Thoracic aorta (tissue), 2 donors: ENCODE results near the gene RABEP2. TPM values are rescaled to one million over a fixed set of nuclear protein-coding genes. Genes with fewer than 3 reads are reported as not detected.

ENCODE experiments used
- ATAC-seq: fragments of 150-250 bp; one replicate; pipeline ENCODE4 v1.8.0; 2017; ENCODE audit warnings: low read depth; ENCODE audit not compliant: insufficient number of reproducible peaks, low FRiP score
- DNase-seq: peaks from one replicate; pipeline ENCODE4 v3.0.0-alpha.2; 2020; ENCODE audit warnings: low spot score
- H3K27ac ChIP-seq, 2 donors: fragments of 200-600 bp; sonication (generic); 1 replicate in 1 of 2; 2 replicates in 1 of 2; pipeline ENCODE4 v1.5.1; 2016; ENCODE audit warnings: mild to moderate bottlenecking in 2 of 2, moderate library complexity in 2 of 2
- H3K27me3 ChIP-seq: fragments of 200-600 bp; sonication (generic); replicated peaks from 2 replicates; pipeline ENCODE4 v1.6.0; 2016; ENCODE audit warnings: mild to moderate bottlenecking; ENCODE audit not compliant: insufficient read depth
- H3K36me3 ChIP-seq: fragments of 200-600 bp; sonication (generic); one replicate; pipeline ENCODE4 v1.5.1; 2016
- H3K4me1 ChIP-seq, 2 donors: fragments of 200-600 bp; sonication (generic); 1 replicate in 1 of 2; 2 replicates in 1 of 2; pipeline versions ENCODE4 v1.5.1 to v1.6.0; 2016; ENCODE audit warnings: low read depth in 2 of 2, mild to moderate bottlenecking in 1 of 2; ENCODE audit not compliant: control insufficient read depth in 1 of 2
- H3K4me3 ChIP-seq: fragments of 200-600 bp; sonication (generic); 2 replicates; pipeline ENCODE4 v1.5.1; 2016; ENCODE audit warnings: mild to moderate bottlenecking
- H3K9me3 ChIP-seq: fragments of 200-600 bp; sonication (generic); 2 replicates; pipeline ENCODE4 v1.5.1; 2016
- total RNA-seq, 2 donors: library from RNA; depleted of rRNA; stranded (reverse); fragments of >200 nt; gene quantifications; one replicate each; pipeline versions ENCODE4 v1.1.0 to v1.2.3, GENCODE V29; 2016
- TF ChIP-seq, protein P1 (sequence below): fragments of 200-600 bp; sonication (generic); IDR thresholded peaks from one replicate; pipeline ENCODE4 v1.5.1; 2019; ENCODE audit warnings: antibody characterized with exemption

The RABEP2 gene
- total RNA-seq, 2 donors from 2014 or later = 18.3 to 62.0 TPM

DNA sequence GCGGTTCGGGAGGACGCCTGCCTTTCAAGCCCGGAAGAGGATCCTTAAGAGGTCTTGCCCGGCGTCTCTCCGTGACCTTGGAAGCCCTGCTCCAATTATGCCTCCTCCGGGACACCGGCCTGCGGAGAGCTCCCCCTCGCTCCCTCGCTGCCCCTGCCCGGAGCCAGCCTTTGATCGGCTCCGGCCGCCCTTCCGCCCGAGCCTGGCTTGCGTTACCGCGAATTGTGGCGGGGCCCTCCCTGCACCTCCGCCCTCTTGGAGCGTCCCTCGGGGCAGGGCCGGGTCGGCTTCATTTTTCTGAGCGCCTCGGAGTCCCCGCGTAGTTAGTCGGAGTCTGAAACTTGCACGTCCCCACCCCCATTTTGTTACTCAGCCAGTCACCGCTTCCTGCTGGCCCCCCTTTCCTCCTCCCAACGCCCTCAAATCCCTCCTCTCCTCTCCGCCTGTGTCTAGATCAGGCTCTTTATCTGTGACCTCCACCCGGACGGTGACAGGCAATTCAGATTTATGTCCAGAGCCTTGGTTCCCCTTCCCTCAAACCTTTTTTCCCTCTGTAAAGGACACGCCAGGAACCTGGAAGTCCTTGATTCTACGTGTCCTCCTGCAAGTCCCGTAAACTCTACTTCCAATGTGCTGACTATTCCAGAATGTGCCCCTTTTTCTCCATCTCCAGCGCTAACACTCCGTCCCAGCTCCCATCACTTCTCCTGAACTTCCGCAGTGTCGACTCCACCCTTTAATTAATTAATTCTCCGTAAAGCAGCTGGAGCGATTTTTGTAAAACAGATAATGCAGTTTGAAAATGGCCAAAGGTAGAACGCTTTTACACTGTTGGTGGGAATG is 569 bp upstream of the RABEP2 start:
- DNase-seq = peak; percentile 31

GRCh38 chr16:28924399-28924761 is 658 bp downstream of the RABEP2 start:
- TF ChIP-seq, protein P1, sequence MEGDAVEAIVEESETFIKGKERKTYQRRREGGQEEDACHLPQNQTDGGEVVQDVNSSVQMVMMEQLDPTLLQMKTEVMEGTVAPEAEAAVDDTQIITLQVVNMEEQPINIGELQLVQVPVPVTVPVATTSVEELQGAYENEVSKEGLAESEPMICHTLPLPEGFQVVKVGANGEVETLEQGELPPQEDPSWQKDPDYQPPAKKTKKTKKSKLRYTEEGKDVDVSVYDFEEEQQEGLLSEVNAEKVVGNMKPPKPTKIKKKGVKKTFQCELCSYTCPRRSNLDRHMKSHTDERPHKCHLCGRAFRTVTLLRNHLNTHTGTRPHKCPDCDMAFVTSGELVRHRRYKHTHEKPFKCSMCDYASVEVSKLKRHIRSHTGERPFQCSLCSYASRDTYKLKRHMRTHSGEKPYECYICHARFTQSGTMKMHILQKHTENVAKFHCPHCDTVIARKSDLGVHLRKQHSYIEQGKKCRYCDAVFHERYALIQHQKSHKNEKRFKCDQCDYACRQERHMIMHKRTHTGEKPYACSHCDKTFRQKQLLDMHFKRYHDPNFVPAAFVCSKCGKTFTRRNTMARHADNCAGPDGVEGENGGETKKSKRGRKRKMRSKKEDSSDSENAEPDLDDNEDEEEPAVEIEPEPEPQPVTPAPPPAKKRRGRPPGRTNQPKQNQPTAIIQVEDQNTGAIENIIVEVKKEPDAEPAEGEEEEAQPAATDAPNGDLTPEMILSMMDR = no peak
- Histone ChIP-seq H3K4me1 (peaks cover 3 to 13% of the 10 kb centered on the region in 2 donors), H3K27me3 (no peaks in the 10 kb centered on the region), H3K9me3 (no peaks in the 10 kb centered on the region), H3K27ac (peak overlapping the region; percentile 91 to 99), H3K36me3 (no peaks in the 10 kb centered on the region), H3K4me3 (peak overlapping the region; percentile 81)
- no peak for ATAC-seq
- no peak for DNase-seq

More for the DNA sequence above, 569 bp upstream of the RABEP2 start:
- Histone ChIP-seq H3K4me1 (peaks cover 3 to 13% of the 10 kb centered on the region in 2 donors), H3K4me3 (peak overlapping the region; percentile 81), H3K9me3 (no peaks in the 10 kb centered on the region), H3K36me3 (no peaks in the 10 kb centered on the region), H3K27ac (peak overlapping the region; percentile 91 to 99), H3K27me3 (no peaks in the 10 kb centered on the region)
- TF ChIP-seq, protein P1 = no peak
- peak; percentile 46 for ATAC-seq

GRCh38 chr16:28923652-28924398 is 1.2 kb downstream of the RABEP2 start:
- Histone ChIP-seq H3K4me3 (peak overlapping the region; percentile 81), H3K27me3 (no peaks in the 10 kb centered on the region), H3K27ac (peak overlapping the region in 1 of 2 donors; percentile 99), H3K4me1 (peaks cover 3 to 13% of the 10 kb centered on the region in 2 donors), H3K36me3 (peaks cover under 1% of the 10 kb centered on the region), H3K9me3 (no peaks in the 10 kb centered on the region)
- DNase-seq (no peak), ATAC-seq (no peak)
- TF ChIP-seq, protein P1 = no peak

DNA sequence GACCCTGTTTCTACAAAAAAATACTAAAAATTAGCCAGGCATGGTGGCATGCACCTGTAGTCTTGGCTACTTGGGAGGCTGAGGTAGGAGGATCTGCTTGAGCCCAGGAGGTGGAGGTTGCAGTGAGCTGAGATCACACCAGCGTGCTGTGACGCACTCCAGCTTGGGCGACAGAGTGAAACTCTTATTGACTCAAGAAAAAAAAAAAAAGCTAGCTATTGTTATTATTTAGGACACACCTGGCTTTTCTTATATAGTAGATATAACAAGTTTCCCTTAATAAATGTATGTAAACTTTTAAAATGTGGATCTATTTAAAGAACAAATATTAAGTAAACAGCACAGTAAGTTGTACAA is 1.8 kb downstream of the RABEP2 start:
- Histone ChIP-seq H3K9me3 (no peaks in the 10 kb centered on the region), H3K27ac (no peak overlapping the region), H3K27me3 (no peaks in the 10 kb centered on the region), H3K4me1 (peaks cover 3 to 13% of the 10 kb centered on the region in 2 donors), H3K36me3 (peaks cover 4% of the 10 kb centered on the region), H3K4me3 (no peak overlapping the region)
- ATAC-seq = no peak
- TF ChIP-seq, protein P1 = no peak
- no peak for DNase-seq

- Histone ChIP-seq H3K4me3 (no peak overlapping the region), H3K9me3 (no peaks in the 10 kb centered on the region), H3K27ac (no peak overlapping the region), H3K27me3 (no peaks in the 10 kb centered on the region), H3K4me1 (no peaks in the 10 kb centered on the region), H3K36me3 (peaks cover 21% of the 10 kb centered on the region)
- TF ChIP-seq, protein P1 = no peak
- no peak for ATAC-seq
- DNase-seq = no peak
Measured at GRCh38 chr16:28918698-28919097, 6.3 kb downstream of the RABEP2 start.
